ENCODE results near the gene COL15A1.

- no peak for TF ChIP-seq CTCF (IDR thresholded peaks at IDR 0.05; ENCODE audit: low read depth, low read length, poor library complexity, severe bottlenecking)
- no peak for TF ChIP-seq EZH2phosphoT487 (IDR thresholded peaks at IDR 0.05; ENCODE audit: borderline replicate concordance, low read length)
Measured at GRCh38 chr9:98944734-98945074, 997 bp downstream of the COL15A1 start.
